ENCODE measurements around the gene COL24A1. TPM values are rescaled to one million over a fixed set of nuclear protein-coding genes. Genes with fewer than 3 reads are reported as not detected.

COL24A1 gene
- total and polyA plus RNA-seq, 2 of the 13 experiments (the other 11 are each of a cell fraction or from before 2014, with no cell fraction given), result 0.04 to 0.13 TPM

GRCh38 chr1:85707267-85707989, 449.1 kb downstream of the COL24A1 start:
- Histone ChIP-seq H2AFZ (ENCODE audit: low read length) (peak overlapping the region; percentile 25), H3K27me3 (ENCODE audit: control insufficient read depth in 1 of 2, insufficient read depth in 2 of 2, low read length in 2 of 2) (no peaks in the 10 kb centered on the region; a peak in 1 of 5 replicates), H4K20me1 (ENCODE audit: insufficient read depth, low read length) (no peaks in the 10 kb centered on the region), H3K27ac (ENCODE audit: extremely low read length, insufficient read depth, low read length) (peak overlapping the region; percentile 83), H3K36me3 (replicated peaks in 1 of 2; ENCODE audit: control insufficient read depth in 1 of 2, insufficient read depth in 2 of 2, low read length in 2 of 2) (peaks cover 1 to 10% of the 10 kb centered on the region in 2 experiments), H3K9me3 (ENCODE audit: low read length) (no peaks in the 10 kb centered on the region), H3K4me1 (ENCODE audit: insufficient read depth, low read length) (peaks cover 34% of the 10 kb centered on the region), H3K9ac (ENCODE audit: insufficient read depth, low read depth, low read length) (peak overlapping the region; percentile 76), H3K4me3 (replicated peaks in 1 of 3; ENCODE audit: insufficient read depth in 1 of 3, low read depth in 2 of 3, low read length in 3 of 3) (peak overlapping the region; percentile 67 to 84 (median 77)), H3K4me2 (ENCODE audit: low read depth, low read length) (peak overlapping the region; percentile 92), H3K79me2 (ENCODE audit: insufficient read depth, low read length) (peaks cover 29% of the 10 kb centered on the region)
- 0 out of 2 replicates have a peak, but pooled peaks have one; percentile 27 for TF ChIP-seq ZKSCAN5 (CRISPR knock-in tag; IDR thresholded peaks at IDR 0.05)
- 0 out of 2 replicates have a peak, but pooled peaks have one; percentile 14 for TF ChIP-seq ZNF44 (CRISPR knock-in tag; IDR thresholded peaks at IDR 0.05)
- TF ChIP-seq ZNF788 (CRISPR knock-in tag; IDR thresholded peaks at IDR 0.05; ENCODE audit: borderline replicate concordance), result no peak
- TF ChIP-seq ATF4 (CRISPR knock-in tag; IDR thresholded peaks at IDR 0.05), result no peak
- TF ChIP-seq KLF12 (CRISPR knock-in tag; IDR thresholded peaks at IDR 0.05; ENCODE audit: borderline replicate concordance), result no peak
- TF ChIP-seq POLR2AphosphoS5 (IDR thresholded peaks at IDR 0.05; ENCODE audit: low read depth, low read length), result no peak
- no peak for TF ChIP-seq MLXIP (CRISPR knock-in tag; IDR thresholded peaks at IDR 0.05; ENCODE audit: borderline replicate concordance)
- in situ Hi-C loops (cut with HindIII; ENCODE audit: extremely low pct_ligation_motif_present, low pct_unique_long_range_greater_than_20kb) (no loop called here), intact Hi-C loops (cut with micrococcal nuclease; ENCODE audit: unreplicated experiment) (loop anchor here (5.0 kb wide), 1 partner anchor 125 kb away; the partner anchor contains the start of gene CCN1)
- FAIRE-seq (no peak), DNase-seq (ENCODE audit: low spot score) (no peak), ATAC-seq (no peak)
- ChIA-PET CTCF (ENCODE audit: low intra/inter-chr PET ratio, low total read pairs) (no interaction called here), POLR2A (interaction anchor here (0.7 to 1.6 kb wide), 6 partner anchors 14 to 431 kb away, joined by 3 to 16 read pairs (median 12); partner anchors contain the start of gene BCL10)
- BruUV-seq (replicated peaks), result TSS peak; percentile 77
- 1% methylated on average over 13 of the region's 13 CpGs for WGBS (ENCODE audit: low lambda C conversion rate)
